SK-N-SH (cell line): ENCODE data around the gene PLP2.

Experiments used
- FOXM1 ChIP-seq: IDR thresholded peaks from 2 replicates; pipeline ENCODE4 v1.4.0; 2012; ENCODE audit warnings: low read depth, mild to moderate bottlenecking
- POLR2AphosphoS5 ChIP-seq: IDR thresholded peaks from 2 replicates; pipeline ENCODE4 v1.6.1; 2012; ENCODE audit warnings: low read depth, low read length
- TF ChIP-seq, protein P1 (sequence below): fragments of 200-600 bp; sonication (generic); IDR thresholded peaks from 2 replicates; pipeline ENCODE4 v1.6.1; 2017; ENCODE audit warnings: antibody characterized with exemption, mild to moderate bottlenecking, moderate library complexity
- TF ChIP-seq, protein P2 (sequence below): fragments of 150-350 bp; IDR thresholded peaks from 2 replicates; pipeline ENCODE4 v1.6.1; 2017; ENCODE audit warnings: antibody characterized with exemption, low read length, low read depth, borderline replicate concordance
- TF ChIP-seq, protein P3 (sequence below): IDR thresholded peaks from 2 replicates; pipeline ENCODE4; 2012
- TF ChIP-seq, protein P4 (sequence below): IDR thresholded peaks from 2 replicates; pipeline ENCODE4 v1.6.1; 2012; ENCODE audit warnings: mild to moderate bottlenecking, low read depth, low read length, moderate library complexity

DNA sequence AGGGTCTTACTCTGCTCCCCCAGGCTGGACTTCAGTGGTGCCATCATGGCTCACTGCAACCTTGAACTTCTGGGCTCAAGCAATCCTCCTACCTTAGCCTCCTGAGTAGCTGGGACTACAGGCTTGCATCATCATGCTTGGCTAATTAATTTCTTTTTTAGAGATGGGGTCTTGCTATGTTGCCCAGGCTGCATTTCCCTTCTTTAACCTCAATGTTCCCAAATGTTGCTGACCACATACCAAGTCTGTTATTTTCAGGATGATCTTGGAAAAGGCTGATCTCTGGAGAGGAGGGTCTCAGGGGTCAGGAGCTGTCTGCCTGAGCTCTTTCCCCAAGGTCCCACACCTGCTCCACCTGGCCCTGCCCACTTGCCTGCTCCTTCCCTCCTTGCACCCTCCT is 48.4 kb downstream of the PLP2 start:
- TF ChIP-seq, protein P1, sequence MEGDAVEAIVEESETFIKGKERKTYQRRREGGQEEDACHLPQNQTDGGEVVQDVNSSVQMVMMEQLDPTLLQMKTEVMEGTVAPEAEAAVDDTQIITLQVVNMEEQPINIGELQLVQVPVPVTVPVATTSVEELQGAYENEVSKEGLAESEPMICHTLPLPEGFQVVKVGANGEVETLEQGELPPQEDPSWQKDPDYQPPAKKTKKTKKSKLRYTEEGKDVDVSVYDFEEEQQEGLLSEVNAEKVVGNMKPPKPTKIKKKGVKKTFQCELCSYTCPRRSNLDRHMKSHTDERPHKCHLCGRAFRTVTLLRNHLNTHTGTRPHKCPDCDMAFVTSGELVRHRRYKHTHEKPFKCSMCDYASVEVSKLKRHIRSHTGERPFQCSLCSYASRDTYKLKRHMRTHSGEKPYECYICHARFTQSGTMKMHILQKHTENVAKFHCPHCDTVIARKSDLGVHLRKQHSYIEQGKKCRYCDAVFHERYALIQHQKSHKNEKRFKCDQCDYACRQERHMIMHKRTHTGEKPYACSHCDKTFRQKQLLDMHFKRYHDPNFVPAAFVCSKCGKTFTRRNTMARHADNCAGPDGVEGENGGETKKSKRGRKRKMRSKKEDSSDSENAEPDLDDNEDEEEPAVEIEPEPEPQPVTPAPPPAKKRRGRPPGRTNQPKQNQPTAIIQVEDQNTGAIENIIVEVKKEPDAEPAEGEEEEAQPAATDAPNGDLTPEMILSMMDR = no peak
- TF ChIP-seq FOXM1 (no peak), POLR2AphosphoS5 (no peak)
- TF ChIP-seq, protein P2, sequence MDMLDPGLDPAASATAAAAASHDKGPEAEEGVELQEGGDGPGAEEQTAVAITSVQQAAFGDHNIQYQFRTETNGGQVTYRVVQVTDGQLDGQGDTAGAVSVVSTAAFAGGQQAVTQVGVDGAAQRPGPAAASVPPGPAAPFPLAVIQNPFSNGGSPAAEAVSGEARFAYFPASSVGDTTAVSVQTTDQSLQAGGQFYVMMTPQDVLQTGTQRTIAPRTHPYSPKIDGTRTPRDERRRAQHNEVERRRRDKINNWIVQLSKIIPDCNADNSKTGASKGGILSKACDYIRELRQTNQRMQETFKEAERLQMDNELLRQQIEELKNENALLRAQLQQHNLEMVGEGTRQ = no peak
- TF ChIP-seq, protein P3, sequence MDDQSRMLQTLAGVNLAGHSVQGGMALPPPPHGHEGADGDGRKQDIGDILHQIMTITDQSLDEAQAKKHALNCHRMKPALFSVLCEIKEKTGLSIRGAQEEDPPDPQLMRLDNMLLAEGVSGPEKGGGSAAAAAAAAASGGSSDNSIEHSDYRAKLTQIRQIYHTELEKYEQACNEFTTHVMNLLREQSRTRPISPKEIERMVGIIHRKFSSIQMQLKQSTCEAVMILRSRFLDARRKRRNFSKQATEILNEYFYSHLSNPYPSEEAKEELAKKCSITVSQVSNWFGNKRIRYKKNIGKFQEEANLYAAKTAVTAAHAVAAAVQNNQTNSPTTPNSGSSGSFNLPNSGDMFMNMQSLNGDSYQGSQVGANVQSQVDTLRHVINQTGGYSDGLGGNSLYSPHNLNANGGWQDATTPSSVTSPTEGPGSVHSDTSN = no peak
- TF ChIP-seq, protein P4, sequence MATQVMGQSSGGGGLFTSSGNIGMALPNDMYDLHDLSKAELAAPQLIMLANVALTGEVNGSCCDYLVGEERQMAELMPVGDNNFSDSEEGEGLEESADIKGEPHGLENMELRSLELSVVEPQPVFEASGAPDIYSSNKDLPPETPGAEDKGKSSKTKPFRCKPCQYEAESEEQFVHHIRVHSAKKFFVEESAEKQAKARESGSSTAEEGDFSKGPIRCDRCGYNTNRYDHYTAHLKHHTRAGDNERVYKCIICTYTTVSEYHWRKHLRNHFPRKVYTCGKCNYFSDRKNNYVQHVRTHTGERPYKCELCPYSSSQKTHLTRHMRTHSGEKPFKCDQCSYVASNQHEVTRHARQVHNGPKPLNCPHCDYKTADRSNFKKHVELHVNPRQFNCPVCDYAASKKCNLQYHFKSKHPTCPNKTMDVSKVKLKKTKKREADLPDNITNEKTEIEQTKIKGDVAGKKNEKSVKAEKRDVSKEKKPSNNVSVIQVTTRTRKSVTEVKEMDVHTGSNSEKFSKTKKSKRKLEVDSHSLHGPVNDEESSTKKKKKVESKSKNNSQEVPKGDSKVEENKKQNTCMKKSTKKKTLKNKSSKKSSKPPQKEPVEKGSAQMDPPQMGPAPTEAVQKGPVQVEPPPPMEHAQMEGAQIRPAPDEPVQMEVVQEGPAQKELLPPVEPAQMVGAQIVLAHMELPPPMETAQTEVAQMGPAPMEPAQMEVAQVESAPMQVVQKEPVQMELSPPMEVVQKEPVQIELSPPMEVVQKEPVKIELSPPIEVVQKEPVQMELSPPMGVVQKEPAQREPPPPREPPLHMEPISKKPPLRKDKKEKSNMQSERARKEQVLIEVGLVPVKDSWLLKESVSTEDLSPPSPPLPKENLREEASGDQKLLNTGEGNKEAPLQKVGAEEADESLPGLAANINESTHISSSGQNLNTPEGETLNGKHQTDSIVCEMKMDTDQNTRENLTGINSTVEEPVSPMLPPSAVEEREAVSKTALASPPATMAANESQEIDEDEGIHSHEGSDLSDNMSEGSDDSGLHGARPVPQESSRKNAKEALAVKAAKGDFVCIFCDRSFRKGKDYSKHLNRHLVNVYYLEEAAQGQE = no peak
